22Rv1 (cell line): Measurements from ENCODE around the gene EYS.
"Not testable (repeated sequence)": the region's sequence is repeated elsewhere in the genome, so short reads cannot be mapped to it uniquely, and the experiment has no call there.

Experiments
- H3K27ac ChIP-seq: fragments of 450-650 bp; 2 replicates; pipeline ENCODE4 v1.5.1; 2017
- ZFX ChIP-seq: fragments of 450-650 bp; IDR thresholded peaks from 2 replicates; pipeline ENCODE4 v1.6.1; 2017; ENCODE audit warnings: antibody characterized with exemption, borderline replicate concordance
- TF ChIP-seq, protein P1 (sequence below): fragments of 450-650 bp; IDR thresholded peaks from 2 replicates; pipeline ENCODE4 v1.5.1; 2017; ENCODE audit warnings: mild to moderate bottlenecking

Gene EYS

DNA sequence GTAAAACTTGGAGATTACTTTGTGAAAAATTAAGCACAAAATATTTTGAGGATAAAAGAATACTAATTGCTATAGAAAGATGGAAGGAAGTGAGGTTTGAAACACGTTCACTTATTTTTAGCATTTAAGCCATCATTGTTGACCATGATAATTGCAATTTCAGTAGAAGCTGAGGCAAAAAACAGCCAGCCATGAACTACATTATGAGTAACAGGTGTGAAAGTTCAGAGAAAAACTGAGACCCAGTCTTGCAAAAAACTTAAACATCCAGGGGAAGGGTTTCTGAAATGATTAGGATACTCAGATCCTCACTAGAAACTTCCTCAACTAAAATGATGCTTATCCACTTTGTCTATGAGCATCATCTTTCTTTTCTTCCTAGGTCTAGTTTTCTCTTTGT lies 1452.0 kb downstream of the EYS start:
- no peak for TF ChIP-seq ZFX
- TF ChIP-seq, protein P1, sequence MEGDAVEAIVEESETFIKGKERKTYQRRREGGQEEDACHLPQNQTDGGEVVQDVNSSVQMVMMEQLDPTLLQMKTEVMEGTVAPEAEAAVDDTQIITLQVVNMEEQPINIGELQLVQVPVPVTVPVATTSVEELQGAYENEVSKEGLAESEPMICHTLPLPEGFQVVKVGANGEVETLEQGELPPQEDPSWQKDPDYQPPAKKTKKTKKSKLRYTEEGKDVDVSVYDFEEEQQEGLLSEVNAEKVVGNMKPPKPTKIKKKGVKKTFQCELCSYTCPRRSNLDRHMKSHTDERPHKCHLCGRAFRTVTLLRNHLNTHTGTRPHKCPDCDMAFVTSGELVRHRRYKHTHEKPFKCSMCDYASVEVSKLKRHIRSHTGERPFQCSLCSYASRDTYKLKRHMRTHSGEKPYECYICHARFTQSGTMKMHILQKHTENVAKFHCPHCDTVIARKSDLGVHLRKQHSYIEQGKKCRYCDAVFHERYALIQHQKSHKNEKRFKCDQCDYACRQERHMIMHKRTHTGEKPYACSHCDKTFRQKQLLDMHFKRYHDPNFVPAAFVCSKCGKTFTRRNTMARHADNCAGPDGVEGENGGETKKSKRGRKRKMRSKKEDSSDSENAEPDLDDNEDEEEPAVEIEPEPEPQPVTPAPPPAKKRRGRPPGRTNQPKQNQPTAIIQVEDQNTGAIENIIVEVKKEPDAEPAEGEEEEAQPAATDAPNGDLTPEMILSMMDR = no peak

DNA sequence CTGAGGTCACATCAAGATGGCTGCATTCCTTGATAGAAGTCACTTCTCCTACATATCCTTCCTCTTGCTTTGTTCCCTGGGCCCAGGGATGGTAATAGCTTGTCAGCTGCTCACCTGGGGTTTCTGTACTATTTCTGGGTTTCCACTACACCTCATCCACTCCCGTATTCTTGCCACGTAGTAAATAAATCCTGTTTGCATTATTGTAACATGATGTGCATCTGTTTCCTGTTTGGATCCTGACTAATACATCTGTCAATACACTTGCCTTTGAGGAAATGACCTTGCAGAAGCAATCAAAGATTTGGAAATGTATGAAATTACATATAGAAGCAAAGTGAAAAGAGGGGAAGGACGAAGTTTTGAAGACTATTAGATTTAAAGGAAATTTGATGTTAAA lies 1452.5 kb downstream of the EYS start:
- H3K27ac ChIP-seq = no peak overlapping the region
- no peak for TF ChIP-seq ZFX
- TF ChIP-seq, protein P1 = no peak

More for the DNA sequence above, 1452.0 kb downstream of the EYS start:
- H3K27ac ChIP-seq = no peak overlapping the region

DNA sequence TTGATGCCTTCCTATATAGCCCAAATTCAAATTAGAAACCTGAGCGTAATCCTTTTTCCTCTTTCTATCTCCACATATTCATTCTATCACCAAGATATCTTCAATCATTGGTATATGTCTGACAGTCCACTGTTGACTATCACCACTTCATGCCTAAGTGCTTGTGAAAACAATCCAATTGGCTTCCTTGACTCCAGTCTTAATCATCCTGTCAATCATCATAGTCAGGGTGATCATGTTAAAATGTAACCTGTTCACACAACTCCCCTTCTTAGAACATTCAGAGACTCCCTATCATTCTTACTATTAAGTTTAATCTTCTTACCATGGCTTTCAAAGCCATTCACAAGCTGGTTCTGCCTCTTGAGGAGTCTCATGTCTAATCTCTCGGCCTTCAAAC lies 1454.8 kb downstream of the EYS start:
- no peak overlapping the region for H3K27ac ChIP-seq
- TF ChIP-seq, protein P1 = no peak
- TF ChIP-seq ZFX = no peak

- H3K27ac ChIP-seq = no peak overlapping the region
- TF ChIP-seq, protein P1 = no peak
Observed at GRCh38 chr6:64250126-64250525, 1456.9 kb downstream of the EYS start.

DNA sequence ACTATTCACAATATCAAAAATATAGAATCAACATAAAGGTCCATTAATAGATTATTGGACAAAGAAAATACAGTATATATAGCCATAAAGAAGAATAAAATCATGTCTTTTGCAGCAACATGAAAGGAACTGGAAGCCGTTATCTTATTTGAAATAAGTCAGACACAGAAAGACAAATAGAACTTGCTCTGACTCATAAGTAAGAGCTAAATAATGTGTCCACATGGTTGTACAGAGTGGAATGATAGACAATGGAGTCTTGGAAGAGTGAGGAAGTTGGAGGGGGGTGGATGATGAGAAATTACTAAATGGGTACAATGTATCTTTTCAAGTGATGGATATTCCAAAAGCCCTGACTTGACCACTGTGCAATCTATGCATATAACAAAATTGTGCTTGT lies 1457.9 kb downstream of the EYS start:
- H3K27ac ChIP-seq = no peak overlapping the region
- TF ChIP-seq ZFX = no peak
- TF ChIP-seq, protein P1 = no peak

- TF ChIP-seq, protein P1 = no peak
- TF ChIP-seq ZFX = no peak
- no peak overlapping the region for H3K27ac ChIP-seq
Observed at GRCh38 chr6:64243618-64244017, 1463.4 kb downstream of the EYS start.

DNA sequence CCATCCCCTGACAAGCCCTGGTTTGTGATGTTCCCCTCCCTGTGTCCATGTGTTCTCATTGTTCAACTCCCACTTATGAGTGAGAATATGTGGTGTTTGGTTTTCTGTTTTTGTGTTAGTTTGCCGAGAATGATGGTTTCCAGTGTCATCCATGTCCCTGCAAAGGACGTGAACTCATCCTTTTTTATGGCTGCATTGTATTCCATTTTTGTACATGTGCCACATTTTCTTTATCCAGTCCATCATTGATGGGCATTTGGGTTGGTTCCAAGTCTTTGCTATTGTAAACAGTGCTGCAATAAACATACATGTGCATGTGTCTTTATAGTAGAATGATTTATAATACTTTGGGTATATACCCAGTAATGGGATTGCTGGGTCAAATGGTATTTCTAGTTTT lies 1468.1 kb downstream of the EYS start:
- not testable (repeated sequence) for H3K27ac ChIP-seq

- TF ChIP-seq, protein P1 = no peak
- no peak for TF ChIP-seq ZFX
- H3K27ac ChIP-seq = no peak overlapping the region
Observed at GRCh38 chr6:64238071-64238470, 1469.0 kb downstream of the EYS start.
